Adrenal gland (tissue), 12 donors: ENCODE measurements around the gene AP1M1. TPM values are rescaled to one million over a fixed set of nuclear protein-coding genes. Genes with fewer than 3 reads are reported as not detected.

ENCODE experiments used
- DNase-seq, 7 donors: peaks; one replicate each; pipeline ENCODE4 v3.0.0-alpha.2; 2019 to 2020
- H3K27ac ChIP-seq, 5 donors: fragments of 200-600 bp; sonication (generic) in 4 of 5; 1 replicate in 3 of 5; 2 replicates in 2 of 5; pipeline versions ENCODE4 v1.5.1 to v1.8.0; 2016 to 2020; ENCODE audit warnings: mild to moderate bottlenecking in 1 of 5
- H3K27me3 ChIP-seq: fragments of 200-600 bp; 2 replicates; pipeline ENCODE4 v1.8.0; 2021
- H3K36me3 ChIP-seq, 2 donors: fragments of 200-600 bp; replicated peaks in 1 of 2; 1 replicate in 1 of 2; 2 replicates in 1 of 2; pipeline versions ENCODE4 v1.5.1 to v1.8.0; 2018 to 2022
- H3K4me1 ChIP-seq, 2 donors: fragments of 200-600 bp; replicated peaks in 1 of 2; 1 replicate in 1 of 2; 2 replicates in 1 of 2; pipeline versions ENCODE4 v1.5.1 to v1.8.0; 2018 to 2021
- H3K4me3 ChIP-seq, 4 donors: fragments of 200-600 bp; sonication (generic) in 3 of 4; one replicate each; pipeline ENCODE4 v1.5.1; 2016 to 2018
- H3K9me3 ChIP-seq, 3 donors: fragments of 200-600 bp; sonication (generic) in 1 of 3; replicated peaks in 1 of 3; 1 replicate in 2 of 3; 2 replicates in 1 of 3; pipeline versions ENCODE4 v1.5.1 to v1.8.0; 2016 to 2021
- CTCF ChIP-seq, 6 experiments: fragments of 450-650 bp in 4 of 6; fragments of 200-600 bp in 2 of 6; sonication (generic) in 1 of 6; IDR thresholded peaks; 1 replicate in 5 of 6; 2 replicates in 1 of 6; pipeline versions ENCODE4 v1.5.1 to v1.8.0; 2016 to 2021; ENCODE audit warnings: antibody characterized with exemption in 6 of 6, mild to moderate bottlenecking in 2 of 6, moderate library complexity in 1 of 6
- POLR2A ChIP-seq, 2 donors: fragments of 450-650 bp; IDR thresholded peaks; one replicate each; pipeline ENCODE4 v1.6.1; 2017; ENCODE audit warnings: antibody characterized with exemption in 2 of 2, mild to moderate bottlenecking in 2 of 2, moderate library complexity in 1 of 2
- WGBS, 4 donors: extraction: QIAGEN DNeasy Blood & Tissue Kit in 2 of 4; methylation state at CpG; one replicate each; pipeline versions ENCODE4 v1.1.5 to v1.1.7; 2013 to 2017; 5-methylcytosine and 5-hydroxymethylcytosine counted together
- intact Hi-C, 2 donors: fragments of 100-400 bp; cut with DNase I; formaldehyde crosslinking; loops; one replicate each; pipeline versions ENCODE4 v1.14.1 to v1.15.0; 2022 to 2023
- polyA plus RNA-seq, 3 donors: library from polyadenylated mRNA; stranded (reverse); fragments of 200-250 nt in 2 of 3; fragments of 350-450 nt in 1 of 3; fragmentation: Illumina TruSeq in 1 of 3; extraction: RNeasy Lipid Tissue Mini Kit (QIAGEN cat#74804) in 1 of 3; gene quantifications; one replicate each; pipeline ENCODE4 v1.2.3, GENCODE V29; 2013 to 2014
- total RNA-seq, 9 donors: library from RNA; depleted of rRNA in 4 of 9; stranded (reverse); fragments of >200 nt in 4 of 9; fragments of 120-200 nt in 1 of 9; fragmentation: NEBNext Ultra II Directional in 1 of 9; extraction: Animal tissue kit (Norgen Biotek cat#: 25700) in 1 of 9; gene quantifications; one replicate each; pipeline versions ENCODE4 v1.1.0 to v1.2.4, GENCODE V29; 2013 to 2023
- donor health status: healthy with polysubstance abuse.
- donor health status: Bipolar disorder and iron deficiency.
- donor health status: DM: yes; HTN: yes; CAD: no.
- donor health status: DM: no; HTN: no; CAD: no.
- donor health status: DM: no; HTN: no; CAD: no.
- donor health status: DM: yes; HTN: yes; CAD: no.

The AP1M1 gene
- total and polyA plus RNA-seq, 12 donors, result 51.3 to 99.6 (median 82.5) TPM

GRCh38 chr19:16227837-16228636, 30.3 kb downstream of the AP1M1 start:
- no peaks in the 10 kb centered on the region for H3K27me3 ChIP-seq
- 90 to 99% (median 93%) methylated on average over 16 to 21 of the region's 21 CpGs for WGBS, 4 donors
- no peak overlapping the region for H3K27ac ChIP-seq
- H3K4me3 ChIP-seq, result no peak overlapping the region
- peaks cover 0 to 81% of the 10 kb centered on the region in 2 donors for H3K36me3 ChIP-seq
- peak in 1 of 7 donors; percentile 33 for DNase-seq
- no peak for TF ChIP-seq CTCF (IDR thresholded peaks at IDR 0.05)
- H3K4me1 ChIP-seq, result no peaks in the 10 kb centered on the region
- intact Hi-C loops, result no loop called here
- H3K9me3 ChIP-seq, result no peaks in the 10 kb centered on the region

- H3K36me3 ChIP-seq, result peaks cover 0 to 83% of the 10 kb centered on the region in 2 donors
- DNase-seq, result no peak
Measured at GRCh38 chr19:16228637-16229321, 31.1 kb downstream of the AP1M1 start.

GRCh38 chr19:16229322-16229641, 31.6 kb downstream of the AP1M1 start:
- H3K27ac ChIP-seq, result no peak overlapping the region
- WGBS, 4 donors, result 92 to 99% (median 97%) methylated on average over 2 to 9 of the region's 9 CpGs
- no peaks in the 10 kb centered on the region for H3K9me3 ChIP-seq
- H3K27me3 ChIP-seq, result no peaks in the 10 kb centered on the region
- intact Hi-C loops, result no loop called here
- DNase-seq, result no peak
- no peak overlapping the region for H3K4me3 ChIP-seq
- H3K4me1 ChIP-seq, result no peaks in the 10 kb centered on the region
- TF ChIP-seq CTCF (IDR thresholded peaks at IDR 0.05) (no peak), POLR2A (IDR thresholded peaks at IDR 0.05) (no peak)
- H3K36me3 ChIP-seq, result peaks cover 0 to 83% of the 10 kb centered on the region in 2 donors

More at GRCh38 chr19:16228637-16229321, 31.1 kb downstream of the AP1M1 start:
- H3K4me3 ChIP-seq, result no peak overlapping the region
- no peak overlapping the region for H3K27ac ChIP-seq
- 82 to 96% (median 90%) methylated on average over 9 to 21 of the region's 21 CpGs for WGBS, 4 donors
- intact Hi-C loops, result no loop called here
- H3K27me3 ChIP-seq, result no peaks in the 10 kb centered on the region
- TF ChIP-seq CTCF (IDR thresholded peaks at IDR 0.05), result no peak
- TF ChIP-seq POLR2A (IDR thresholded peaks at IDR 0.05), result no peak
- no peaks in the 10 kb centered on the region for H3K9me3 ChIP-seq
- H3K4me1 ChIP-seq, result no peaks in the 10 kb centered on the region

GRCh38 chr19:16232127-16232526, 34.4 kb downstream of the AP1M1 start:
- no peaks in the 10 kb centered on the region for H3K4me1 ChIP-seq
- H3K27me3 ChIP-seq, result no peaks in the 10 kb centered on the region
- TF ChIP-seq POLR2A (IDR thresholded peaks at IDR 0.05), result no peak
- TF ChIP-seq CTCF (IDR thresholded peaks at IDR 0.05), result no peak
- peaks cover 0 to 66% of the 10 kb centered on the region in 2 donors for H3K36me3 ChIP-seq
- H3K9me3 ChIP-seq, result no peaks in the 10 kb centered on the region
- intact Hi-C loops, result no loop called here
- 95 to 99% (median 96%) methylated on average over 16 of the region's 16 CpGs for WGBS, 4 donors
- no peak overlapping the region for H3K27ac ChIP-seq
- DNase-seq, result no peak
- no peak overlapping the region for H3K4me3 ChIP-seq
